ENCODE results near the gene ANKRD29. TPM values are rescaled to one million over a fixed set of nuclear protein-coding genes. Genes with fewer than 3 reads are reported as not detected.
A peak's percentile ranks its signal among the peaks of the same experiment; 100 is the strongest.

ANKRD29 gene
- polyA plus RNA-seq, 1 of the 3 experiments (the other 2 are of a cell fraction) = 8.2 TPM

DNA sequence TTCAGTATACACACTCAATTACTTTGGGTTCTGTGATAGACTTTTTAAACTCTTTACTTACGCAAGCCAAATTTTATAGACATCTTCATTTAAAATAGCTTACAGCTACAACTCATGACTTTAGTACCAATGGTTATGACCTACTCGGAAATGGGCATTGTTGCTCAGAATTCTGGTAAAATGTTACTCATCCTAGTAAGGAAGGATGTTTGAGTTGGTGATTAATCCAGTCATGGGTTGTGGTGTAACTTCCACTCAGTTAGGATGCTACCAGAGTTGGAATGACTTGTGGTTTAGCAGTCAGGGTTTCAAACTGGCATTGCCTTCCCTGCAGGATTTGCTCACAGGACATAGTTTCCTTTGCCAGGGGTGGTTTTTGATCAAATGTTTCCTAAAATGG, 69.0 kb downstream of the ANKRD29 start:
- no peak overlapping the region for H3K4me3 ChIP-seq (ENCODE audit: low read depth in 2 of 2, low read length in 1 of 2)
- no peaks in the 10 kb centered on the region for H3K79me2 ChIP-seq (ENCODE audit: insufficient read depth)
- DNase-seq = no peak
- peaks cover 20% of the 10 kb centered on the region for H3F3A ChIP-seq (replicated peaks; ENCODE audit: insufficient read depth)
- no peaks in the 10 kb centered on the region for H3K9me3 ChIP-seq
- WGBS (ENCODE audit: low lambda C conversion rate) = 65% methylated on average over 2 of the region's 2 CpGs
- H3K4me1 ChIP-seq (ENCODE audit: control insufficient read depth in 1 of 2, insufficient read depth in 2 of 2, low read depth in 1 of 2, low read length in 1 of 2) = no peaks in the 10 kb centered on the region; a peak in 1 of 4 replicates
- no peaks in the 10 kb centered on the region for H4K20me1 ChIP-seq (ENCODE audit: insufficient read depth)
- TF ChIP-seq NFIC (IDR thresholded peaks at IDR 0.05; ENCODE audit: borderline replicate concordance) (peak; percentile 22; the same call in 1 of the 2 replicates), FOSL2 (IDR thresholded peaks at IDR 0.05; ENCODE audit: borderline replicate concordance, low read depth) (peak; percentile 61; the same call in 1 of the 2 replicates), FOXM1 (IDR thresholded peaks at IDR 0.05; ENCODE audit: low read depth) (peak; percentile 32; the same call in 1 of the 2 replicates), EZH2phosphoT487 (IDR thresholded peaks at IDR 0.05; ENCODE audit: borderline replicate concordance, low read depth) (no peak), JUND (IDR thresholded peaks at IDR 0.05) (peak; percentile 43; the same call in 1 of the 2 replicates), CHD2 (IDR thresholded peaks at IDR 0.05; ENCODE audit: low read length, partially characterized antibody) (no peak), GABPA (IDR thresholded peaks at IDR 0.05; ENCODE audit: low read depth) (no peak), EP300 (IDR thresholded peaks at IDR 0.05; ENCODE audit: borderline replicate concordance in 1 of 2, low read depth in 1 of 2, low read length in 1 of 2) (0 out of 4 replicates have a peak, but pooled peaks of 1 of the 2 experiments have one; percentile 14), TCF12 (IDR thresholded peaks at IDR 0.05) (no peak; the same call in 1 of the 2 replicates)
- TF ChIP-seq, protein P1, sequence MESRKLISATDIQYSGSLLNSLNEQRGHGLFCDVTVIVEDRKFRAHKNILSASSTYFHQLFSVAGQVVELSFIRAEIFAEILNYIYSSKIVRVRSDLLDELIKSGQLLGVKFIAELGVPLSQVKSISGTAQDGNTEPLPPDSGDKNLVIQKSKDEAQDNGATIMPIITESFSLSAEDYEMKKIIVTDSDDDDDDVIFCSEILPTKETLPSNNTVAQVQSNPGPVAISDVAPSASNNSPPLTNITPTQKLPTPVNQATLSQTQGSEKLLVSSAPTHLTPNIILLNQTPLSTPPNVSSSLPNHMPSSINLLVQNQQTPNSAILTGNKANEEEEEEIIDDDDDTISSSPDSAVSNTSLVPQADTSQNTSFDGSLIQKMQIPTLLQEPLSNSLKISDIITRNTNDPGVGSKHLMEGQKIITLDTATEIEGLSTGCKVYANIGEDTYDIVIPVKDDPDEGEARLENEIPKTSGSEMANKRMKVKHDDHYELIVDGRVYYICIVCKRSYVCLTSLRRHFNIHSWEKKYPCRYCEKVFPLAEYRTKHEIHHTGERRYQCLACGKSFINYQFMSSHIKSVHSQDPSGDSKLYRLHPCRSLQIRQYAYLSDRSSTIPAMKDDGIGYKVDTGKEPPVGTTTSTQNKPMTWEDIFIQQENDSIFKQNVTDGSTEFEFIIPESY (IDR thresholded peaks at IDR 0.05; ENCODE audit: borderline replicate concordance, low read depth) = no peak
- TF ChIP-seq, protein P2, sequence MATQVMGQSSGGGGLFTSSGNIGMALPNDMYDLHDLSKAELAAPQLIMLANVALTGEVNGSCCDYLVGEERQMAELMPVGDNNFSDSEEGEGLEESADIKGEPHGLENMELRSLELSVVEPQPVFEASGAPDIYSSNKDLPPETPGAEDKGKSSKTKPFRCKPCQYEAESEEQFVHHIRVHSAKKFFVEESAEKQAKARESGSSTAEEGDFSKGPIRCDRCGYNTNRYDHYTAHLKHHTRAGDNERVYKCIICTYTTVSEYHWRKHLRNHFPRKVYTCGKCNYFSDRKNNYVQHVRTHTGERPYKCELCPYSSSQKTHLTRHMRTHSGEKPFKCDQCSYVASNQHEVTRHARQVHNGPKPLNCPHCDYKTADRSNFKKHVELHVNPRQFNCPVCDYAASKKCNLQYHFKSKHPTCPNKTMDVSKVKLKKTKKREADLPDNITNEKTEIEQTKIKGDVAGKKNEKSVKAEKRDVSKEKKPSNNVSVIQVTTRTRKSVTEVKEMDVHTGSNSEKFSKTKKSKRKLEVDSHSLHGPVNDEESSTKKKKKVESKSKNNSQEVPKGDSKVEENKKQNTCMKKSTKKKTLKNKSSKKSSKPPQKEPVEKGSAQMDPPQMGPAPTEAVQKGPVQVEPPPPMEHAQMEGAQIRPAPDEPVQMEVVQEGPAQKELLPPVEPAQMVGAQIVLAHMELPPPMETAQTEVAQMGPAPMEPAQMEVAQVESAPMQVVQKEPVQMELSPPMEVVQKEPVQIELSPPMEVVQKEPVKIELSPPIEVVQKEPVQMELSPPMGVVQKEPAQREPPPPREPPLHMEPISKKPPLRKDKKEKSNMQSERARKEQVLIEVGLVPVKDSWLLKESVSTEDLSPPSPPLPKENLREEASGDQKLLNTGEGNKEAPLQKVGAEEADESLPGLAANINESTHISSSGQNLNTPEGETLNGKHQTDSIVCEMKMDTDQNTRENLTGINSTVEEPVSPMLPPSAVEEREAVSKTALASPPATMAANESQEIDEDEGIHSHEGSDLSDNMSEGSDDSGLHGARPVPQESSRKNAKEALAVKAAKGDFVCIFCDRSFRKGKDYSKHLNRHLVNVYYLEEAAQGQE (IDR thresholded peaks at IDR 0.05; ENCODE audit: low read depth, low read length) = no peak
- TF ChIP-seq, protein P3, sequence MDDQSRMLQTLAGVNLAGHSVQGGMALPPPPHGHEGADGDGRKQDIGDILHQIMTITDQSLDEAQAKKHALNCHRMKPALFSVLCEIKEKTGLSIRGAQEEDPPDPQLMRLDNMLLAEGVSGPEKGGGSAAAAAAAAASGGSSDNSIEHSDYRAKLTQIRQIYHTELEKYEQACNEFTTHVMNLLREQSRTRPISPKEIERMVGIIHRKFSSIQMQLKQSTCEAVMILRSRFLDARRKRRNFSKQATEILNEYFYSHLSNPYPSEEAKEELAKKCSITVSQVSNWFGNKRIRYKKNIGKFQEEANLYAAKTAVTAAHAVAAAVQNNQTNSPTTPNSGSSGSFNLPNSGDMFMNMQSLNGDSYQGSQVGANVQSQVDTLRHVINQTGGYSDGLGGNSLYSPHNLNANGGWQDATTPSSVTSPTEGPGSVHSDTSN (IDR thresholded peaks at IDR 0.05) = peak; percentile 46
- ChIA-PET POLR2A (no interaction called here), CTCF (no interaction called here)
- H3K36me3 ChIP-seq (replicated peaks in 1 of 2; ENCODE audit: control insufficient read depth in 1 of 2, insufficient read depth in 2 of 2, low read length in 1 of 2) = no peaks in the 10 kb centered on the region
- 0 out of 2 replicates have a peak overlapping the region, but pooled peaks have one; percentile 23 for H3K4me2 ChIP-seq
- peak overlapping the region in 1 of 2 experiments; percentile 57; a peak in 2 of 4 replicates for H3K27ac ChIP-seq (ENCODE audit: low read depth in 2 of 2, low read length in 1 of 2)
- H3K27me3 ChIP-seq (ENCODE audit: insufficient read depth) = no peaks in the 10 kb centered on the region
- no peaks in the 10 kb centered on the region for H3K9me2 ChIP-seq
- H3K9ac ChIP-seq = no peak overlapping the region
- peak overlapping the region; percentile 61; the same call in 1 of the 2 replicates for H2AFZ ChIP-seq (ENCODE audit: low read depth)

Data from SK-N-SH (cell line).